TTC549 (cell line): Measurements from ENCODE around the gene PPHLN1.

Experiments
- FAIRE-seq: peaks from 2 replicates; lab custom pipeline; 2012; peaks lifted over from hg19 to GRCh38; lab: Jason Lieb, UNC

PPHLN1 gene

DNA sequence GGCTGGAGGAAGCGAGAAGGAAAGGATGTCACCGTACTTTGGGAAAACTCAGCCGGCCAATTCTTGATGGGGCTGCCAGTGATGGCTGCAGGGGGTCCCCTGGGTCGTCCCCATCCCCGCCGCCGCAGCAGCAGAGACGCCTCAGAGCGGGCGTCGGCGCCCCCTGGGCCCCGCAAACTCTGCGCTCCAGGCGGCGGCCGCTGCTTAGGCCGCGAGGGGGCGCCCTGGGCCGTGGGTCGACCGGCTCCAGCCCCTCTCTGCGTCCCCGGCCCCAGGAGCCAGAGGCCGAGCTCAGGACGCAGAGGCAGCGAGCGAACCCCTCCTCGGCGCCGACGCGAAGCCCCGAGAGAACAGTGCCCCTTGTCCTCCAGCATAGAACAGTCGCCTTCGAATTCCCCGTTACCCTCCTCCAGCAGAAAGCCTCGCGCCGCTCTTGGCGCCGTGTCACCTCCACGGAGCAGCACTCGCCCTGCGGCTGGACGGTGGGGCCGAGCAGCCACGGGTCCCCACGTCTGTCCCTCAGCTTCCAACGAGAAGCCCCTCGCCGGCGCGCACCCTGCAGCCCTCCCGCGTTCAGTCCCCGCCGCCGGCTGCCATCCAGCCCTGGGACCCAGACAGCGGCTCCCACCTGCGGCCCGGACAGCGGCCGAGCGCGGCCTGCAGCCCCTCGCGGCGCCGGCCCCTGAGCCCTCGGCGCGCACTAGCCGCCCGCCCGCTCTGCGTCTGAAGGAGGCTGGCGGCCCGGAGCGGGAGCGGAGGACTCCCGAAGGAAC, 157.0 kb downstream of the PPHLN1 start:
- FAIRE-seq, result no peak

DNA sequence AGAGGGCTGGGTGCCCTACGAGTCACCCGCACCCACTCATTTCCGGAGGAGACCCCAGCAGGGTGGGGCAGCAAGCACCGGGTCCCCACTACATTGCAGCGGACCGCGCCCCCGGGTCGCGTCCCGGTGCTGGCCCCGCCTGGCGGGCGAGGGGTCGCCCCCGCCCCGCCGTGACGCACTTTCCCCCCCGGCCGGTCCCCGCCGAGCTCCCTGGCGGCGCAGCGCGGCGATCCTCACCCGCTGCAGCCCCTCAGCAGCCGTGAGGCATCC, 157.5 kb downstream of the PPHLN1 start:
- FAIRE-seq, result no peak

DNA sequence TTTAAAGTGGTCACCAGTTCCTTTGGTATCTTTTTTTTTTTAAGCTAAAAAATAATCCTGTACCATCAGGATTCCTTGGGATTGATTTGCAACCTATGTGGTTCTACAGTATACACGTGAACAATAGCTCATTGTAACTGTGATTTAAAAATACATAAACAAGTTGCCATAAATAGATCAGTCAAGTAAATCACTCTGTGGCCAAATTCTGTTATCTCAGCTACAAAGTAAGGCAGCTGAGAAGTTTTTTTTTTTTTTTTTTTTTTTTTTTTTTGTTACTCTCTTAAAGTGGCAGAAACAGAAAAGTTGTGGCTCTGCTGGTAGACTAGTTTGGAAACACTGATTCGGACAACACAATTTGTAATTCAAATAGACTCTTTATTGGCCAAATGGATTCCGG, 159.0 kb downstream of the PPHLN1 start:
- FAIRE-seq, result no peak

DNA sequence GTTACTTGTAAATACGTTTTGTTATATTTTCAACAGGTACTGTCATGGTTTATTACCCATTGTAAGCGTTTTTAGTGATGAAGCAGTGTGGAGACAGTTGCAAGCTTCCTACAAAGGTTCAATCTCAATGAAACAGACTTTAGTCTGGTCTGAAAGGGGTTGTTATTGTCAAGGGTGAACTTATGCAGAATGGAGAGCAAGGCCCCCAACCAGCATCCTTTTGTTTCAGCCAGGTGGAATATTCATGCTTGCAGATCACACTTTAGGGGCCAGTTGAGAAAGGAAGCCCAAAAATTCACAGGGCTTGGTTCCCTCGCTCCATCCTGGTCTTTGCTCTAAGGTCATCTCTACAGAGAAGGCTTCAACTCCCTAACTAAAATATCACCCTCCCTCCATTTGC, 159.9 kb downstream of the PPHLN1 start:
- no peak for FAIRE-seq

DNA sequence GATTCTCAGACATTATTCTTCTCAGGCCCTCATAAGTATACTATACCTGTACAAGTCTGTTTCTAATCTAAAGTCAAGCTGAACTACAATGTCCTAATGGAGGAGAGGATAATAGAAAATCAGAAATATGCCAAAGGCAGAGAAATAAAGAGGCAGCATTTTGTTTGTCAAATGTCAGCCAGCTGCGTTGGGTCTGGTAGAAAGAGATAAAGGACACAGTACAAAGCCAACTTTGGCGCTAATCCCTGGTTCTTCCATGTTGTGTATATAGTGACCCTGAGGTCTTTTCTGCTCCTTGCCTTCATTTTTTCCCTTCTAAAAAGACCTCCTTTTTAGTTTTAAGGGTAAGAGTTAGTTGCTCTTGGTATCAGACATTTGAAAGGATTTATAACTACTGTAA, 160.4 kb downstream of the PPHLN1 start:
- FAIRE-seq, result no peak

DNA sequence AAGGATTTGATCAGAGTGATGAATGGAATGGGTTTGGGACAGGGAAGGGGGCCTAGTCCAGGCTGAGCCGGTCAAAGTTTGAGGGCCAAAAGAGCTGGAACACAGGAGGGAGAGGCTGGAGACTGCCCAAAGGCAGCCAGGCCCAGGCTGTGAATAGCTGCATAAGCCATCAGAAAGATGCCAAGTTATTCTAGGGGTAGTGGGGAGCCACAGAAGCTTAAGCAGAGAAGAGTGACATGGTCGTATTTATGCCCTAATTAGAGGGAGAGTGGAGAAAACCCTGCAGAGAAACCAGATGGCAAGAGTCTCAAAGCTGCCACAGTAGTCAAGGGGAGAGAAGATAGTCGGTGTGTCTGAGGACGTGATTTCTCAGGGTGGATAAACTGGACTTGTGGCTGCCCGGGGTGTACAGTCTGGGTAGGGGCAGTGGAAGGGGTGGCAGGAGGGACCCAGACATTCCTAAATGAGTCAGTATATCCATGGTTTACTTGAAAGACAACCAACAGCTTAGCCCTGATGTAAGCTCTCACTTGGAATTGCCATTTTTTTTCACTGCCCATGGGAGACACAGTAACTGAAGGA, 164.4 kb downstream of the PPHLN1 start:
- FAIRE-seq, result no peak
